ENCODE results near the gene TRAPPC12. TPM values are rescaled to one million over a fixed set of nuclear protein-coding genes. Genes with fewer than 3 reads are reported as not detected.

The TRAPPC12 gene
- polyA plus RNA-seq, 1 donor: 74.8 TPM

DNA sequence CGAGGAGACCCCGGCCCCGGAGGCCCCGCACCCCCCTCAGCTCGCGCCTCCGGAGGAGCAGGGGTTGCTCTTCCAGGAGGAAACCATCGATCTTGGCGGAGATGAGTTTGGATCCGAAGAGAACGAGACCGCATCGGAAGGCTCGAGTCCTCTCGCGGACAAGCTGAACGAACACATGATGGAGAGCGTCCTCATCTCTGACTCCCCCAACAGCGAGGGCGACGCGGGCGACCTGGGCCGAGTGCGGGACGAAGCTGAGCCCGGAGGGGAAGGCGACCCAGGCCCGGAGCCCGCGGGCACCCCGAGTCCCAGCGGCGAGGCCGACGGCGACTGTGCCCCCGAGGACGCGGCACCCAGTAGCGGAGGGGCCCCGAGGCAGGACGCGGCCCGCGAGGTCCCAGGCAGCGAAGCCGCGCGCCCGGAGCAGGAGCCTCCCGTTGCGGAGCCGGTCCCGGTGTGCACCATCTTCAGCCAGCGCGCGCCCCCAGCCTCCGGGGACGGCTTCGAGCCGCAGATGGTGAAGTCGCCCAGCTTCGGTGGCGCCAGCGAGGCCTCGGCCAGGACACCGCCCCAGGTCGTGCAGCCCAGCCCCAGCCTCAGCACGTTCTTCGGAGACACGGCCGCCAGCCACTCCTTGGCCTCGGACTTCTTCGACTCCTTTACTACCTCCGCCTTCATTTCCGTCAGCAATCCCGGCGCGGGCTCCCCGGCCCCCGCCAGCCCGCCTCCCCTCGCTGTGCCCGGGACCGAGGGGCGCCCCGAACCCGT lies 8.3 kb downstream of the TRAPPC12 start:
- Histone ChIP-seq H3K4me3 (ENCODE audit: low read length) (no peak overlapping the region), H3K4me1 (ENCODE audit: control insufficient read depth, insufficient read depth, low read length) (no peaks in the 10 kb centered on the region), H3K9me3 (ENCODE audit: control insufficient read depth, low read depth, low read length) (peaks cover 17% of the 10 kb centered on the region), H3K27me3 (ENCODE audit: control insufficient read depth, insufficient read depth, low read length) (no peaks in the 10 kb centered on the region), H3K36me3 (ENCODE audit: control insufficient read depth, insufficient read depth, low read length) (peaks cover 45% of the 10 kb centered on the region), H3K27ac (ENCODE audit: low read length) (no peak overlapping the region)
- no CpG with 5 or more reads among the region's 89 CpGs for WGBS (ENCODE audit: insufficient coverage, low lambda C conversion rate)
- no peak for DNase-seq

DNA sequence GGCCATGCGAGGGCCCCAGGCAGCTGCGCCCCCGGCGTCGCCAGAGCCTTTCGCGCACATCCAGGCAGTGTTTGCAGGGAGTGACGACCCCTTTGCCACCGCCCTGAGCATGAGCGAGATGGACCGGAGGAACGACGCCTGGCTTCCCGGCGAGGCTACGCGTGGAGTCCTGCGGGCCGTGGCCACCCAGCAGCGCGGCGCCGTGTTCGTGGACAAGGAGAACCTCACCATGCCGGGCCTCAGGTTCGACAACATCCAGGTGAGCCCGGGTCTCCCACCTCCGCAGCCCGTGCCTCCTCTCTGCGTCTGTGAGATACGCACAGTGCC lies 8.9 kb downstream of the TRAPPC12 start:
- peaks cover 45% of the 10 kb centered on the region for H3K36me3 ChIP-seq (ENCODE audit: control insufficient read depth, insufficient read depth, low read length)
- WGBS (ENCODE audit: insufficient coverage, low lambda C conversion rate): no CpG with 5 or more reads among the region's 31 CpGs
- no peaks in the 10 kb centered on the region for H3K4me1 ChIP-seq (ENCODE audit: control insufficient read depth, insufficient read depth, low read length)
- H3K27me3 ChIP-seq (ENCODE audit: control insufficient read depth, insufficient read depth, low read length): no peaks in the 10 kb centered on the region
- peaks cover 17% of the 10 kb centered on the region for H3K9me3 ChIP-seq (ENCODE audit: control insufficient read depth, low read depth, low read length)
- no peak overlapping the region for H3K4me3 ChIP-seq (ENCODE audit: low read length)
- DNase-seq: no peak
- no peak overlapping the region for H3K27ac ChIP-seq (ENCODE audit: low read length)

DNA sequence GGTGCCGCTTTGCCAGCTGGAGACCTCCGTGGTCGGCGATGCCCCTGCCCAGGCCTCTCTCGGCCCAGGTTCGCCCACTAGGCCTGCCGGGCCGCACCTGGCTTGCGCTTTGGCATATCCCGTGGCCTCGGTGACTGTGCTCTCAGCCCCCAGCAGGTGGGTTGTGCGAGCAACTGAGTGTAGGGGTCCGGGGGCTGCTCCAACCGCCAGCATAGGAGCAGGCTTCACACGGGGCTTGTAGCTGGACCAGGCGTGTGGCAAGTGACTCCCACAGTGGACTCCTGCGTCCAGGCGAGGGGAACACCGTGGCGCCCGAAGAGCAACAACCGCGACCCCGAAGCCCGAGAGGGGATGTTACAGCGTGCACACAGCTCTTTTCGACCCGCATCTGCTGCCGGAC lies 9.7 kb downstream of the TRAPPC12 start:
- H3K27me3 ChIP-seq (ENCODE audit: control insufficient read depth, insufficient read depth, low read length): no peaks in the 10 kb centered on the region
- no CpG with 5 or more reads among the region's 29 CpGs for WGBS (ENCODE audit: insufficient coverage, low lambda C conversion rate)
- H3K36me3 ChIP-seq (ENCODE audit: control insufficient read depth, insufficient read depth, low read length): peaks cover 51% of the 10 kb centered on the region
- no peak overlapping the region for H3K4me3 ChIP-seq (ENCODE audit: low read length)
- no peak for DNase-seq
- H3K9me3 ChIP-seq (ENCODE audit: control insufficient read depth, low read depth, low read length): peaks cover 17% of the 10 kb centered on the region
- no peak overlapping the region for H3K27ac ChIP-seq (ENCODE audit: low read length)
- H3K4me1 ChIP-seq (ENCODE audit: control insufficient read depth, insufficient read depth, low read length): no peaks in the 10 kb centered on the region

DNA sequence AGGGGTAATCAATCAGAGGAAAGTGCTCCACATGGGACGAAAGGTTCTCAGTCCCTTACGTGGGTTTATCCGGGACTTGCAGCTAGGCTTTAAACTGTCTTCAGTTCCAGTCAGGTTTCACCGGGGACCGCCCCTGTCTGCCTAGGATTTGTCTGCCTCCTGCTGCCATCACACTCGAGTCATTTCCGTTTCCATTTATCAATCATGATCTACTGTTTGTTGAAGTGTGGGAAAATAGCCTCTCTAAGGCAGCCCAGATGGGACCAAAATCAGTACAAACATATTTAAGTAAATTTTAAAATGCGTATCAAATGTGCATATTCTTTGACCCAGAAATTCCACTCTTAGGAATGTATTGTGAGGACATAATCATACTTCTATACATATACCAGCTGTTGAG lies 10.5 kb downstream of the TRAPPC12 start:
- no peaks in the 10 kb centered on the region for H3K27me3 ChIP-seq (ENCODE audit: control insufficient read depth, insufficient read depth, low read length)
- no peaks in the 10 kb centered on the region for H3K4me1 ChIP-seq (ENCODE audit: control insufficient read depth, insufficient read depth, low read length)
- no peak overlapping the region for H3K27ac ChIP-seq (ENCODE audit: low read length)
- WGBS (ENCODE audit: insufficient coverage, low lambda C conversion rate): 95% methylated on average over 3 of the region's 8 CpGs
- H3K9me3 ChIP-seq (ENCODE audit: control insufficient read depth, low read depth, low read length): peaks cover 18% of the 10 kb centered on the region
- DNase-seq: no peak
- H3K4me3 ChIP-seq (ENCODE audit: low read length): no peak overlapping the region
- H3K36me3 ChIP-seq (ENCODE audit: control insufficient read depth, insufficient read depth, low read length): peaks cover 54% of the 10 kb centered on the region

DNA sequence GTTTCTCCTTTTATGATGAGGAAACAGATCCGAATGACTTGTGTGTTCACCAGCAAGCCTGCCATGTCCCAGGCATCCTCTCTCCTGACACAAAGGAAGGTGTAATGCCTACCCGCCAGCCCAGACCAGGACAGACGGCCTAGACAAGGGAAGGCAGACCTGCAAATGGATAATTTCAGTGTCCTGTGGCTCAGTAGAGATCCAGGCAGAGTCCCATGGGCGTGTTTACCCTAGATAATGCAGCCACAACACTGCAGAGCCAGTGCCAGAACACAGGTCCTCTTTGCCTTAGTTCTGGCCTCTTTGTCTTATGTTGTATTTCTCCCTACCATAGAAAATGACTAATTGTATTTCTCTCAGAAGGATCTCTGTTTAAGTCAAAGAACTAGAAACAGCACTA lies 12.7 kb downstream of the TRAPPC12 start:
- Histone ChIP-seq H3K9me3 (ENCODE audit: control insufficient read depth, low read depth, low read length) (peaks cover 38% of the 10 kb centered on the region), H3K4me3 (ENCODE audit: low read length) (no peak overlapping the region), H3K36me3 (ENCODE audit: control insufficient read depth, insufficient read depth, low read length) (peaks cover 59% of the 10 kb centered on the region), H3K4me1 (ENCODE audit: control insufficient read depth, insufficient read depth, low read length) (no peaks in the 10 kb centered on the region), H3K27me3 (ENCODE audit: control insufficient read depth, insufficient read depth, low read length) (no peaks in the 10 kb centered on the region), H3K27ac (ENCODE audit: low read length) (no peak overlapping the region)
- WGBS (ENCODE audit: insufficient coverage, low lambda C conversion rate): no CpG with 5 or more reads among the region's 4 CpGs
- DNase-seq: no peak

- no peak for DNase-seq
- Histone ChIP-seq H3K9me3 (ENCODE audit: control insufficient read depth, low read depth, low read length) (peaks cover 24% of the 10 kb centered on the region), H3K27me3 (ENCODE audit: control insufficient read depth, insufficient read depth, low read length) (no peaks in the 10 kb centered on the region), H3K27ac (ENCODE audit: low read length) (no peak overlapping the region), H3K4me3 (ENCODE audit: low read length) (no peak overlapping the region), H3K36me3 (ENCODE audit: control insufficient read depth, insufficient read depth, low read length) (peaks cover 44% of the 10 kb centered on the region), H3K4me1 (ENCODE audit: control insufficient read depth, insufficient read depth, low read length) (no peaks in the 10 kb centered on the region)
- WGBS (ENCODE audit: insufficient coverage, low lambda C conversion rate): no CpG with 5 or more reads among the region's 1 CpG
Measured at GRCh38 chr2:3396920-3397559, 17.5 kb downstream of the TRAPPC12 start.

- H3K27ac ChIP-seq (ENCODE audit: low read length): no peak overlapping the region
- H3K4me1 ChIP-seq (ENCODE audit: control insufficient read depth, insufficient read depth, low read length): no peaks in the 10 kb centered on the region
- peaks cover 24% of the 10 kb centered on the region for H3K9me3 ChIP-seq (ENCODE audit: control insufficient read depth, low read depth, low read length)
- no peaks in the 10 kb centered on the region for H3K27me3 ChIP-seq (ENCODE audit: control insufficient read depth, insufficient read depth, low read length)
- peaks cover 44% of the 10 kb centered on the region for H3K36me3 ChIP-seq (ENCODE audit: control insufficient read depth, insufficient read depth, low read length)
- no peak overlapping the region for H3K4me3 ChIP-seq (ENCODE audit: low read length)
- no CpG with 5 or more reads among the region's 5 CpGs for WGBS (ENCODE audit: insufficient coverage, low lambda C conversion rate)
- DNase-seq: no peak
Measured at GRCh38 chr2:3398857-3399256, 19.4 kb downstream of the TRAPPC12 start.

DNA sequence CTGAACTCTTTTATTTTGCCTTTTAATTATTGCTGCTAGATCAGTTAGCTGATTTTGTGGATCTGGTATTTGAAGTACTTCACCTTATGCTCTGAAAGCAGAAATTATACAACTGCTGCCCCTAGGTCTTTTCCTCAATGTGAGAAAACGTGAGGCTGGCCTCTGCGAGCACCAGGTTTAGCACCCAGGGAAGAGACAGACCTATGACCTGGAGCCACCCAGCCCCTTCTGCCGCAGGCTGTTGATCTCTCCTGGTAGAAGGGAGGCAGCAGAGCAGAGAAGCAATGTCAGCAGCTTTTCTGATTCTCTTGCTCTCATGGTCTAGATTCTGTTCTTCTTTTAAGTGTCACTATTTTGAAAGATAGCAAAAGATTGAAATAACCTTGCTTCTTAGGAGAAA lies 19.9 kb downstream of the TRAPPC12 start:
- Histone ChIP-seq H3K4me3 (ENCODE audit: low read length) (no peak overlapping the region), H3K36me3 (ENCODE audit: control insufficient read depth, insufficient read depth, low read length) (peaks cover 41% of the 10 kb centered on the region), H3K27me3 (ENCODE audit: control insufficient read depth, insufficient read depth, low read length) (no peaks in the 10 kb centered on the region), H3K9me3 (ENCODE audit: control insufficient read depth, low read depth, low read length) (peaks cover 24% of the 10 kb centered on the region), H3K4me1 (ENCODE audit: control insufficient read depth, insufficient read depth, low read length) (no peaks in the 10 kb centered on the region), H3K27ac (ENCODE audit: low read length) (no peak overlapping the region)
- no peak for DNase-seq
- no CpG with 5 or more reads among the region's 3 CpGs for WGBS (ENCODE audit: insufficient coverage, low lambda C conversion rate)

DNA sequence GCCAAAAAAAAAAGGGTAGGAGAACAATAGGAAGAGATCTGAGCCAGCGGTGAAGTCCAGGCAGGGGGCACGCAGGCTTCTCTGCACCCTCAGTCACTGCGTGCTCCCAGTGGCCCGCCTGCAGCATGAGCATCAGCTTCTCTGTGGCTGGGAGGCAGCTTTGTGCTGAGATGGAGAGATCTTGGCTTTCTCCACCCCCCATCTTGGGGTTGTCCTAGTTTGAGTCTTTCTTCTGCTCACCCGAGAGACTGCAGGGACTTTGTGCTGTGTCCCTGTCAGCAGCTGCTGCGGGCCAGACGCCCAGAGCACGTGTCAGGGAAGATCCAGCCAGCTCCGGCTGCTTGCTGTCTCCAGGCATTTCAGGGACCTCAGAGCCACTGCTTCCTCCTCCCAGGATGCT lies 20.3 kb downstream of the TRAPPC12 start:
- Histone ChIP-seq H3K27ac (ENCODE audit: low read length) (peak overlapping the region; percentile 18), H3K4me1 (ENCODE audit: control insufficient read depth, insufficient read depth, low read length) (no peaks in the 10 kb centered on the region), H3K9me3 (ENCODE audit: control insufficient read depth, low read depth, low read length) (peaks cover 24% of the 10 kb centered on the region), H3K27me3 (ENCODE audit: control insufficient read depth, insufficient read depth, low read length) (no peaks in the 10 kb centered on the region), H3K36me3 (ENCODE audit: control insufficient read depth, insufficient read depth, low read length) (peaks cover 39% of the 10 kb centered on the region), H3K4me3 (ENCODE audit: low read length) (no peak overlapping the region)
- peak; percentile 16 to 18 for DNase-seq
- no CpG with 5 or more reads among the region's 9 CpGs for WGBS (ENCODE audit: insufficient coverage, low lambda C conversion rate)

GRCh38 chr2:3403587-3404334 lies 24.3 kb downstream of the TRAPPC12 start:
- Histone ChIP-seq H3K27ac (ENCODE audit: low read length) (no peak overlapping the region), H3K36me3 (ENCODE audit: control insufficient read depth, insufficient read depth, low read length) (peaks cover 35% of the 10 kb centered on the region), H3K4me1 (ENCODE audit: control insufficient read depth, insufficient read depth, low read length) (no peaks in the 10 kb centered on the region), H3K4me3 (ENCODE audit: low read length) (no peak overlapping the region), H3K27me3 (ENCODE audit: control insufficient read depth, insufficient read depth, low read length) (no peaks in the 10 kb centered on the region), H3K9me3 (ENCODE audit: control insufficient read depth, low read depth, low read length) (no peaks in the 10 kb centered on the region)
- 100% methylated on average over 3 of the region's 11 CpGs for WGBS (ENCODE audit: insufficient coverage, low lambda C conversion rate)
- no peak for DNase-seq
